Smooth muscle cell (in vitro differentiated cells): ENCODE results near the gene AP1AR. TPM values are rescaled to one million over a fixed set of nuclear protein-coding genes. Genes with fewer than 3 reads are reported as not detected.

ENCODE experiments used
- DNase-seq: peaks from one replicate; lab custom pipeline; 2025; ENCODE audit not compliant: unreplicated experiment; lab: John Stamatoyannopoulos, UW
- H2AFZ ChIP-seq: fragments of 200-600 bp; sonication (generic); 2 replicates; pipeline ENCODE4 v1.6.0; 2016; ENCODE audit warnings: antibody characterized with exemption, low read depth, mild to moderate bottlenecking
- H3F3A ChIP-seq: fragments of 200-600 bp; sonication (generic); 2 replicates; pipeline ENCODE4 v1.6.0; 2017; ENCODE audit warnings: antibody characterized with exemption, low read depth
- H3K27ac ChIP-seq: fragments of 200-600 bp; sonication (generic); 2 replicates; pipeline ENCODE4 v1.5.1; 2016; ENCODE audit warnings: low read depth, mild to moderate bottlenecking
- H3K27me3 ChIP-seq: fragments of 200-600 bp; sonication (generic); 2 replicates; pipeline ENCODE4 v1.6.1; 2016; ENCODE audit warnings: low read depth, mild to moderate bottlenecking
- H3K36me3 ChIP-seq: fragments of 200-600 bp; sonication (generic); 2 replicates; pipeline ENCODE4 v1.5.1; 2016; ENCODE audit warnings: low read depth
- H3K4me1 ChIP-seq: fragments of 200-600 bp; sonication (generic); 2 replicates; pipeline ENCODE4 v1.5.1; 2016; ENCODE audit warnings: low read depth
- H3K4me2 ChIP-seq: fragments of 200-600 bp; sonication (generic); 2 replicates; pipeline ENCODE4 v1.6.0; 2016; ENCODE audit warnings: mild to moderate bottlenecking
- H3K4me3 ChIP-seq: fragments of 200-600 bp; sonication (generic); 2 replicates; pipeline ENCODE4 v1.5.1; 2016; ENCODE audit warnings: mild to moderate bottlenecking
- H3K79me2 ChIP-seq: fragments of 200-600 bp; sonication (generic); 2 replicates; pipeline ENCODE4 v1.6.0; 2016; ENCODE audit warnings: low read depth, mild to moderate bottlenecking
- H3K9ac ChIP-seq: fragments of 200-600 bp; sonication (generic); 2 replicates; pipeline ENCODE4 v1.6.0; 2016; ENCODE audit warnings: low read depth
- H3K9me3 ChIP-seq: fragments of 200-600 bp; sonication (generic); replicated peaks from 2 replicates; pipeline ENCODE4 v1.5.1; 2016; ENCODE audit warnings: low read depth
- H4K20me1 ChIP-seq: fragments of 200-600 bp; sonication (generic); 2 replicates; pipeline ENCODE4 v1.6.0; 2016; ENCODE audit warnings: low read depth
- WGBS: methylation state at CpG from one replicate; pipeline ENCODE4 v1.1.7; 2016; ENCODE audit warnings: low lambda C conversion rate; 5-methylcytosine and 5-hydroxymethylcytosine counted together
- polyA plus RNA-seq: library from polyadenylated mRNA; unstranded; fragments of >200 nt; fragmentation: Nextera tagmentation; extraction: Ambion mirVana; gene quantifications from 2 replicates; pipeline ENCODE4 v1.2.1, GENCODE V29; 2016
- total RNA-seq: library from RNA; depleted of rRNA; stranded (reverse); fragments of >200 nt; gene quantifications from 2 replicates; pipeline ENCODE4 v1.2.3, GENCODE V29; 2014
- TF ChIP-seq, protein P1 (sequence below): fragments of 200-600 bp; sonication (generic); IDR thresholded peaks from 2 replicates; pipeline ENCODE4 v1.5.1; 2017; ENCODE audit warnings: borderline replicate concordance, mild to moderate bottlenecking, antibody characterized with exemption; ENCODE audit not compliant: insufficient read depth, poor library complexity, severe bottlenecking

Gene AP1AR
- total and polyA plus RNA-seq, 2 experiments from 2014 or later = 11.1 to 23.0 TPM

DNA sequence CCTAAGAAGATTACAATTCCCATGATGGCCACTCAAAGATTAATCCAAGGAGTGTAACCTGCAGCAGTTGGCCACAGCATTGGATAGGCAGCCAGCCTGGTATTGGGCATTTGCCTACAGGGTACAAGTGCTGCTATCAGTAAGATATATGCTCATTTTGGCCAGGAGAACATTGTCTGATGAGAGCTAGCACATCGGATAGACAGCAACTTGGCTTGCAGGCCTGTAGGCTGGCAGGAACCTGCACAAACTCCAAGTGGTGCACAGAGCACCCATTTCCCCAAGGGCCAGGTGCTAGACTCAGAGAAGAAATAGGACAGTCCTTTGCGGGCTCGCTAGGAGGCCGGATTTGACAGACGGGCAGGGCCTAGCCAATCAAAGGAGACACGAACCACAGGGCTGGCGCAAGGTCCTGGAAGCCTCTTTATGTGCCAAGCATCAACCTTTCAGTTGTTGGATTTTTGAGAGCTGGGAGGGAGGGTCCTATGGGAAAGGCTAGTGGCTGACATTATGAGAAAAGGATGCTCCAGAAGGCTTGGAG lies 11.7 kb upstream of the AP1AR start:
- Histone ChIP-seq H3K27me3 (no peaks in the 10 kb centered on the region), H3F3A (no peaks in the 10 kb centered on the region), H3K9ac (no peak overlapping the region), H4K20me1 (no peaks in the 10 kb centered on the region), H3K36me3 (no peaks in the 10 kb centered on the region), H3K4me1 (no peaks in the 10 kb centered on the region), H3K4me3 (no peak overlapping the region), H3K27ac (no peak overlapping the region), H2AFZ (no peak overlapping the region), H3K79me2 (no peaks in the 10 kb centered on the region), H3K9me3 (no peaks in the 10 kb centered on the region), H3K4me2 (no peak overlapping the region)
- 91% methylated on average over 7 of the region's 7 CpGs for WGBS
- no peak for DNase-seq
- TF ChIP-seq, protein P1, sequence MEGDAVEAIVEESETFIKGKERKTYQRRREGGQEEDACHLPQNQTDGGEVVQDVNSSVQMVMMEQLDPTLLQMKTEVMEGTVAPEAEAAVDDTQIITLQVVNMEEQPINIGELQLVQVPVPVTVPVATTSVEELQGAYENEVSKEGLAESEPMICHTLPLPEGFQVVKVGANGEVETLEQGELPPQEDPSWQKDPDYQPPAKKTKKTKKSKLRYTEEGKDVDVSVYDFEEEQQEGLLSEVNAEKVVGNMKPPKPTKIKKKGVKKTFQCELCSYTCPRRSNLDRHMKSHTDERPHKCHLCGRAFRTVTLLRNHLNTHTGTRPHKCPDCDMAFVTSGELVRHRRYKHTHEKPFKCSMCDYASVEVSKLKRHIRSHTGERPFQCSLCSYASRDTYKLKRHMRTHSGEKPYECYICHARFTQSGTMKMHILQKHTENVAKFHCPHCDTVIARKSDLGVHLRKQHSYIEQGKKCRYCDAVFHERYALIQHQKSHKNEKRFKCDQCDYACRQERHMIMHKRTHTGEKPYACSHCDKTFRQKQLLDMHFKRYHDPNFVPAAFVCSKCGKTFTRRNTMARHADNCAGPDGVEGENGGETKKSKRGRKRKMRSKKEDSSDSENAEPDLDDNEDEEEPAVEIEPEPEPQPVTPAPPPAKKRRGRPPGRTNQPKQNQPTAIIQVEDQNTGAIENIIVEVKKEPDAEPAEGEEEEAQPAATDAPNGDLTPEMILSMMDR = no peak

GRCh38 chr4:112222219-112222955 lies 9.2 kb upstream of the AP1AR start:
- no peak for DNase-seq

DNA sequence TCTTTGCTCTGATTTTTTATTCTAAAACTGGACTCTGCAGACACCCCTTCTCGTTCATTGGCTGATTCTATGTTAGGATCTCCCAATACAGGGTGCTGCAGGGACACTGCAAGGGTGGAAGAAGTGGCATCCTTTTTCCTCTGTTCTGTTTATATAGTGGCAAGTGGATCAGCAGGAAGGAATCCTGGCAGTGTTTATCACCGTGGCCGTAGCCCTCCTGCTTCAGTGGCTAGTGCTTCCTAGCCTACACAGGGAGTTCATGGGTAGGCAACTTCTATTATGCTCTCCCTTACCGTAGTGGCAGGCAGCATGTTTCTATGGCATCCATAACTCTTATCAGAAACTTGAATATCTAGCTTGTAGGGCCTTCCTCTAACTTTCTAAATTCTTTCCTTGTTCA lies 6.4 kb upstream of the AP1AR start:
- Histone ChIP-seq H3K27ac (no peak overlapping the region), H3K4me2 (no peak overlapping the region), H3F3A (no peaks in the 10 kb centered on the region), H3K27me3 (no peaks in the 10 kb centered on the region), H3K4me3 (no peak overlapping the region), H3K9me3 (no peaks in the 10 kb centered on the region), H3K9ac (no peak overlapping the region), H3K4me1 (peaks cover 3% of the 10 kb centered on the region), H3K79me2 (no peaks in the 10 kb centered on the region), H2AFZ (no peak overlapping the region), H4K20me1 (no peaks in the 10 kb centered on the region), H3K36me3 (no peaks in the 10 kb centered on the region)
- DNase-seq = no peak
- WGBS = 81% methylated on average over 4 of the region's 4 CpGs
- TF ChIP-seq, protein P1 = no peak

More at GRCh38 chr4:112222219-112222955, 9.2 kb upstream of the AP1AR start:
- TF ChIP-seq, protein P1 = no peak
- H2AFZ ChIP-seq = no peak overlapping the region
- H3K36me3 ChIP-seq = no peaks in the 10 kb centered on the region
- no peaks in the 10 kb centered on the region for H3K9me3 ChIP-seq
- no peak overlapping the region for H3K27ac ChIP-seq
- H3K4me3 ChIP-seq = no peak overlapping the region
- no peaks in the 10 kb centered on the region for H3K27me3 ChIP-seq
- no peak overlapping the region for H3K9ac ChIP-seq
- H3K4me2 ChIP-seq = no peak overlapping the region
- no peaks in the 10 kb centered on the region for H3K79me2 ChIP-seq
- no peaks in the 10 kb centered on the region for H3K4me1 ChIP-seq
- WGBS = 97% methylated on average over 40 of the region's 43 CpGs
- no peaks in the 10 kb centered on the region for H3F3A ChIP-seq
- no peaks in the 10 kb centered on the region for H4K20me1 ChIP-seq
